Inflammatory macrophage treated with lipopolysaccharide for 4 hours (primary cell): Measurements from ENCODE around the gene AGFG2.
A peak's percentile ranks its signal among the peaks of the same experiment; 100 is the strongest.
"Not testable (repeated sequence)": the region's sequence is repeated elsewhere in the genome, so short reads cannot be mapped to it uniquely, and the experiment has no call there.

Experiments
- DNase-seq: peaks from one replicate; pipeline ENCODE4 v3.0.0-alpha.2; 2020

Gene AGFG2

DNA sequence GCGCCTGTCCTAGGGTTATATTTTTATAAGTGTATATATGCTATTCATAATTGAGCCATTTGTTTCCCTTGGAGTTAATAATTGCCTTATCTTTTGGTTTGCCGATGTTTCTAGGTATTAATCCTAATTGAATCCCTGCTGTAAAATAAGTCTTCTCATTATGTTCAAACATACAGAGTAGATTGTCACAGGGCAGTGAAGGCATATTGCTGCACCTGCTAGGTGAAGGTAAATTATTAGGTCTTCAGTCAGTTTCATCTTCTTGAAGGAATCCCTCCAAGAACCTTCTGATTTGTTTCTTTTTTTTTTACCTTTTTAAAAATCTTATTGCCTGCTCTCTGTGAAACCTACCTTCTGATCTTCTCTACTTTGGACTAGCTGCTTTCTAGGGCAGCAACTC is 17.9 kb upstream of the AGFG2 start:
- DNase-seq = no peak

DNA sequence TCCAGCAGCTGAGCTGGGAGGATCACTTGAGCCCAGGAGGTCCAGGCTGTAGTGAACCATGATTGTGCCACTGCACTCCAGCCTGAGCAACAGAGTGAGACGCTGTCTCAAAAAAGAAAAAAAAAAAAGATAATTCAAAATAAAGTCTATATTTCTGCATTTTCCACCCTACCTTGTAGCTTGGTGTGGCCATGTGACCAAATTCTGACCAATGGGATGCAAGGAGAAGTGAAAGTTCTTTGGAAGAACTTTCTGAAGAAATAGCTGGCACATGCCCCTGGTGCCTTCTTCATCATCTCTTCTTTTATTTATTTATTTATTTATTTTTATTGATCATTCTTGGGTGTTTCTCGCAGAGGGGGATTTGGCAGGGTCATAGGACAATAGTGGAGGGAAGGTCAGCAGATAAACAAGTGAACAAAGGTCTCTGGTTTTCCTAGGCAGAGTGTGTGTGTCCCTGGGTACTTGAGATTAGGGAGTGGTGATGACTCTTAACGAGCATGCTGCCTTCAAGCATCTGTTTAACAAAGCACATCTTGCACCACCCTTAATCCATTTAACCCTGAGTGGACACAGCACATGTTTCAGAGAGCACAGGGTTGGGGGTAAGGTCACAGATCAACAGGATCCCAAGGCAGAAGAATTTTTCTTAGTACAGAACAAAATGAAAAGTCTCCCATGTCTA is 17.0 kb upstream of the AGFG2 start:
- DNase-seq = peak; percentile 72

DNA sequence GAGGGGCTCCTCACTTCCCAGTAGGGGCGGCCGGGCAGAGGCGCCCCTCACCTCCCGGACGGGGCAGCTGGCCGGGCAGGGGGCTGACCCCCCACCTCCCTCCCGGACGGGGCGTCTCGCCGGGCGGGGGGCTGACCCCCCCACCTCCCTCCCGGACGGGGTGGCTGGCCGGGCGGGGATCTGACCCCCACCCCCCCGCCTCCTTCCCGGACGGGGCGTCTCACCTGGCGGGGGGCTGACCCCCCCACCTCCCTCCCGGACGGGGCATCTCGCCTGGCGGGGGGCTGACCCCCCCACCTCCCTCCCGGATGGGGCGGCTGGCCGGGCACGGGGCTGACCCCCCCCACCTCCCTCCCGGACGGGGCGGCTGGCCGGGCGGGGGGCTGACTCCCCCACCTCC is 15.8 kb upstream of the AGFG2 start:
- not testable (repeated sequence) for DNase-seq

DNA sequence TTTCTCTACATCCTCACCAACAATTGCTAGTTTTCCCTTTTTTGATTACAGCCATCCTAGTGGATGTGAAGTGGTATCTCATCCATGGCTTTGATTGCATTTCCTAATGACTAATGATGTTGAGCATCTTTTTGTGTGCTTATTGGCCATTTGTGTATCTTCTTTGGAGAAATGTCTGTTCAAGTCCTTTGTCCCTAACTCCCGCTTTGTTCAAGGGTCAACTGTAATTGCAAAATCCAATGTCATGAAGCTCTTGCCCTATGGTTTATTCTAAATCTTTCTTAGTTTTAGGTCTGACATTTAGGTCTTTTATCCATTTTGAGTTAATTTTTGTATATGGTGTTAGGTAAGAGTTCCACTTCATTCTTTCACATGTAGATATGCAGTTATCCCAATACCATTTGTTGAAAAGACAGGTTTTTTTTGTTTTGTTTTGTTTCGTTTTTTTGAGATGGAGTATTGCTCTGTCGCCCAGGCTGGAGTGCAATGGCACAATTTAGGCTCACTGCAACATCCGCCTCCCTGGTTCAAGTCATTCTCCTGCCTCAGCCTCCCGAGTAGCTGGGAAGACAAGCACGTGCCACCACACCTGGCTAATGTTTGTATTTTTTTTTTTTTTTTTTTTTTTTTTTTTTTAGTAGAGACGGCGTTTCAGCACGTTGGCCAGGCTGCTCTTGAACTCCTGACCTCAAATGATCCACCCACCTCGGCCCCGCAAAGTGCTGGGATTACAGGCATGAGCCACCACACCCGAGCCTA is 10.7 kb upstream of the AGFG2 start:
- DNase-seq = not testable (repeated sequence)

DNA sequence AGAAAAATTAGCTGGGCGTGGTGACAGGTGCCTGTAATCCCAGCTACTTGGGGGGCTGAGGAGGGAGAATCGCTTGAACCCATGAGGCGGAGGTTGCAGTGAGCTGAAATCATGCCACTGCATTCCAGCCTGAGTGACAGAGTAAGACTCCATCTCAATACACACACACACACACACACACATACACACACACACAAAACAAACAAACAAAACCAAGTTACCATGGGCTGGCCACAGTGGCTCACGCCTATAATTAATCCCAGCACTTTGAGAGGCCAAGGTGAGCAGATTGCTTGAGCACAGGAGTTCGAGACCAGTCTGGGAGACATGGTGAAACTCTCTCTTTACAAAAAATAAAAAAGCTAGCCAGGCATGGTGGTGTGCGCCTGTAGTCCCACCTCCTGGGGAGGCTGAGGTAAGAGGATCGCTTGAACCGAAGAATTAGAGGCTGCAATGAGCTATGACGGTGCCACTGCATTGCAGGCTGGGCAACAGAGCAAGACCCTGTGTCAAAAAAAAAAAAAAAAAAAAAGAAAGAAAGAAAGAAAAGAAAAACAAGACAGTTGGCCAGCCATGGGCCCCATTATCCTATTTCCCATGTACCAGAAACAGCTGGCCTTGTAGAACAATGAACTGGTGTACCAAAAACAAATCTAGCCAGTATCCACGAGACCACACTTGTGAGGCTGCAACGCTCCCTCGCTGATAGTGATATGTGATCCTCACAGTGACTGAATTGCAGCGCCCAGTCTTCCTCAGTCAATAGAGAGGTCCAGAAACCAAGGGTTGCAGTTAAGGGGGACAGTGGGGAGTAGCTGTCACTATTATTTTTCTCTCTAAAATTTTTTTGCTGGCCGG is 6.6 kb upstream of the AGFG2 start:
- no peak for DNase-seq

DNA sequence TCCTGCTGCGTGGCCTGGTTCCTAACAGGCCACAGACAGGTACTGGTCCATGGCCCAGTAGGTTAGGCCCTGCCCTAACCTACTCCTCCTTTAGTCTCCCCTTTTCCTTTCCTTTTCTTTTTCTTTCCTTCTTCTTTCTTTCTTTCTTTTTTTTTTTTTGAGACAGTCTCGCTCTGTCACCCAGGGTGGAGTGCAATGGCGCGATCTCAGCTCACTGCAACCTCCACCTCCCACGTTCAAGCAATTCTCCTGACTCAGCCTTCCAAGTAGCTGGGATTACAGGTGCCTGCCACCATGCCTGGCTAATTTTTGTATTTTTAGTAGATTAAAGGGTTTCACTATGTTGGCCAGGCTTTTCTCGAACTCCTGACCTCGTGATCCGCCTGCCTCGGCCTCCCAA is 3.0 kb upstream of the AGFG2 start:
- DNase-seq = not testable (repeated sequence)

DNA sequence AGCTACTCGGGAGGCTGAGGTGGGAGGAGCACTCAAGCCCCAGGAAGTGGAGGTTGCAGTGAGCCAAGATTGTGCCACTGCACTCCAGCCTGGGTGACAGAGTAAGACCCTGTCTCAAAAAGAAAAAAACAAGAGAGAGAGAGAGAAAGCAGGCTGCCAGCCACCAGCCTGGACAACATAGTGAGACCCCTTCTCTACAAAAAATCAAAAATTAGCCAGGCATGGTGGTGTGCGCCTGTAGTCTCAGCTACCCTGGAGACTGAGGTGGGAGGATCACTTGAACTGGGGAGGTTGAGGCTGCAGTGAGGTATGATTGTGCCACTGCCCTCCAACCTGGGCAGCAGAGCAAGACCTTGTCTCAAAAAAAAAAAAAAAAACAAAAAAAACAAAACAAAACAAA is 2.3 kb upstream of the AGFG2 start:
- not testable (repeated sequence) for DNase-seq

DNA sequence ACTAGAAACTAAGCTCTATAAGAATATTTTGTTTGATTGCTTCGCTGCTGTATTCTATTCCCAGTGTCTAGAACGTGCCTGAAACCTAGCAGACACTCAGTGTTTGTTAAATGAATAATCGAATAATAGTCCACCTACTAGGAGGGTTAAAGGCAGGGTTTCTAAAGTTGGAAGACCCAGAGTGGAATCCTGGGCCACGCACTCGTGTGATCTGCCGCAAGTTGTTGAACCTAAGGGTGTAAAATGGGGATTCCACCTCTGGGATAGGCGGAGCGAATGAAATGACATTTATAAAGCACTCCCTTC is 702 bp upstream of the AGFG2 start:
- no peak for DNase-seq

DNA sequence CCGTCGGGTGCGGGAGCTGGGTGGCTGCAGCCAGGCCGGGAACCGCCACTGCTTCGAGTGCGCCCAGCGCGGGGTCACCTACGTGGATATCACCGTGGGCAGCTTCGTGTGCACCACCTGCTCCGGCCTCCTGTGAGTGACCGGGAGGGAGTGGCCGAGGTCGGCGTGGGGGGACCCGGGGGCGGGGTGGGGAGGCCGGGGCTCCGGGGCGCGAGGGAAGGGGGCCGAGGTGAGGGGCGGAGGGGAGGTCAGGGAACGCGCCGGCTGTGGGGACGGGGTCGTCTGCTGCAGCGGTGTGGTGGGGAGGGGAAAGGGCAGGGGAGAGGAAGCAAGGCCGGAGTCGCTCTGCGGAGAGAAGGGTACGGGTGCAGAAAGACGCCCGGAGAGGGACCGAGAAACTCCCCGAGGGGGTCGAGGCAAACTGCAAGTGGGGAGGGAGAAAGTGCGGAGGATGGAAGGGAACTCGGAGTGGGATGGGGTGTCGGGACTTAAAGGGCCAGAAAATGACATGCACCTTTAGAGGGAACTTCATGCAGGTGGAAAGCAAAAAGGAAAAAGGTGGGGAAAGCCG is 518 bp downstream of the AGFG2 start:
- no peak for DNase-seq

DNA sequence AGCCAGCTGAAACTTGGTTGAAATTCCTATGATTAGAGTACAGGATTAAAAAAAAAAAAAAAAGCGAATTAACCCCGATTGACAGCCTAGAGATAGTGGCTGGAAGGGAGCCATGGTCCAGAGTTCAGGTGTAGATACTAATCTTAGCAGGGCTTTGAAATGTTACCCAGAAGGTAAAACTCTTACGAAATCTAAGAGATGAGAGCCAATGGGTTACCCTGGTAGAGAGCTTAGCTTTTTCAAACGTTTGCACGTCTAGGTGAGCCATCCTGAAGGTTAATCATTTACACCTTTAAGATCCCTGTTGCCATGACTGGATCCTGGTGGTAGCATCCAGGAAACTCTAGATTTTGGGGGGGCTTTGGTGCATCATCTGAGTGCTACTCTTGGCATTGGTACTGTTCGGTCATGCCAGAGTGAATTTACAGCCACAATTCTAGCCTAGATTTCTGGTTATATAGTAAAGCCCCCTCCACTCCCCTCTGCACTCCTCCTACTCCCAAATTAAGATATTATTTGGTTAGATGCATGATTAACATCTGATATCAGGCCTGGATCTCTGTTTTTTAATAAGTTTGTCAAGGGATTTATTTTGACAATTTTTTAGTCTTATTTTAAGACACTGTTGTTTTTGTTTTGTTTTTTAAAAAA is 1.2 kb downstream of the AGFG2 start:
- no peak for DNase-seq

DNA sequence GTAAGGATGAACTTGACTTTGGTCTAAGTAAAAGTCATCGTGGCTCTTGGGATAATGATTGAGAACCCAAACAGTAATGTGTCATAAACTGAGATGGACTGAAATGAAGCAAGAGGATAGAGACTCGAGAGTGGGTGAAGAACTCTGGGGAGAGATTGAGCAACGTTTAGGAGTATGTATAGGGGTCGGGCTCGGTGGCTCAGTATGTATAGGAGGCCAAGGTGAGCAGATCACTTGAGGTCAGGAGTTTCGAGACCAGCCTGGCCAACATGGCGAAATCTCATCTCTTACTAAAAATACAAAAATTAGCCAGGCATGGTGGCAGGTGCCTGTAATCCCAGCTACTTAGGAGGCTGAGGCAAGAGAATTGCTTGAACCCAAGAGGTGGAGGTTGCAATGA is 2.3 kb downstream of the AGFG2 start:
- DNase-seq = peak; percentile 36

DNA sequence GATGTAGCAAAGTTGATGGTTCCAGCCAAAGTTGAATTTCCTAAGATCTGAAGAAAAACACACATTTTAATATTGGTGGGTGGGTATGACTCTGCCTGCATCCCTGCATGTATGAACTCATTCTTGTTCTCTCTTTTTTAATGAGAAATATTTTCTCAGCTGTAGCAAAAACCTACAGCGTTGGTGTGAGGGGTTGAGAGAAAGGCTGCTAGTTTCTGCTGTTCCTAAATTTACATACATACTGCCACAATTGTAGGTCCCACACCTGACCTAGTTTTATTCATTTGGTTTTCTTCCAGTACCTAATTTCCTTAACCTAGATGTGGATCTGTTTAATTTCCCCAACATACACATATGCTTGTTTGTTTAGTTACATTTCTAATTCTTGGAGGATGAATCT is 4.6 kb downstream of the AGFG2 start:
- no peak for DNase-seq

DNA sequence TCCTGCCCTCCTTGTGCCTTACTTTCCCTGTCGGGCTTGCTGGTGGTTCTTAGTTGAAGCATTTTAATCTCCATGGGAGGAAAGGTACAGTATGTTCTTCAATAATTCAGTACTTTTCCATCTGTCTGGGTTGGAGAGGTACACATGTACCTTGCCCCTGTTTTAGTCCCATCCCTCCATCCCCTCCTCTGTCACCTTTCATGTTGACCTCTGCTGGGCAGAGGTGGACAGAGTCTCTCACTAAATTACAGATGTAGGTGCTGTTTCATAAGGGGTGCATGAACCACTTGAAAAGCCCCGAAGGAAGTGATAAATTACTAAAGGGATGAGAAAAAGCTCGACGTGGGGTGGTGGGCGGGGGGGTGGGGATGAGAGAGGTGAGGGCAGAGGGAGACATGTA is 5.4 kb downstream of the AGFG2 start:
- DNase-seq = no peak

DNA sequence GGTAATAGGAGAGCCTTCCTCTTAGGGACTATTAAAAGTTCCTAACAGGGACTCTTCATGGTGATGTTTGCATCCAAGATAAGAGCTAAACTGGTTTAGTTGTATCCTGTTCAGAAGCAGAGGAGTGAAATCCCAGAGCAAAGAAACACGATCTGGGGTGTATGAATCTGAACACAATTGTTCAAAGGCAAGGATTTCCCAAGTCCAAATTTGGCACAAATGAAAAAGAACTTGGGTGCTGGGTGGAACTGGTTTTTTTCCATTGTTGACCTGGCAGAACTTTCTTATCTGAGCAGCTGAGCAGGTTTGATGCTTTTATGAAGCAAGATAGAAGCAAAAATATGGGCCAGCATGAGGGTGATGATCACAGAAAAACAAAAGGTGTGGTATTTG is 6.0 kb downstream of the AGFG2 start:
- no peak for DNase-seq

DNA sequence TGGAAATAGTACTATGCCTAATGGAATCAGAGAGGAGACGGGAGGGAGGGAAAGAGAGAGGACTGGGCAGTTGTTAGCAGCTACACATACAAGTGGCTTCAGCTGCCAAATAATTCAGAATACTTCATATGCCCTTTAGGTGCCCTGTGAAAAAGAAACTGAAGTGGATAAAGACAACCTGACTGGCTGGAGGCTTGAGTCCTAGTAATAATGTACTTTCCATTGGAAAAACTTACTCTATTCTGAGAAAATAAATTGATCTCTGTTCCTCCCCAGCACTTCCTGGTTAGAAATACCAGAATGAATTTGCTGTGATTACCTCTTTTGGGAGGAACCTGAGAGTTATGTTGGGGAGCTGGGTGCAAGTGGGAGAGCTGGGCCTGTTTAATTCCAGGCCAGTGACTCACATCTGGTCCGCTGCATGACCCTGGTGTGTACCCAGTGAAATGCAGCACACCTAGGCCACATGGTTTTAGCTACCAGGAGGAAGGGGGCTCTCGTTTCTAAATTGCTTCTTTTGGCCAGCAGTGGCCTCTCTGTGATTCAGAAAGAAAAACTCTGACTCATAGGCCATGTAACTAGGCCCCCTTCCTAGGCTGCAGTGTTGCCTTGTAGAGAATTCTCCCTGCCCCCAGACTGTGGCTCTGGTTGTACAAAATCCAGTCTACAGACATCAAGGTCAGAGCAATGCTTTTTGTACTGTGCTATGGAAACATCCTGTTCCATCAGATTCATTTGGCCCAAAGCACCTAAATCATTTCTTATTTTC is 6.5 kb downstream of the AGFG2 start:
- DNase-seq = peak; percentile 53

DNA sequence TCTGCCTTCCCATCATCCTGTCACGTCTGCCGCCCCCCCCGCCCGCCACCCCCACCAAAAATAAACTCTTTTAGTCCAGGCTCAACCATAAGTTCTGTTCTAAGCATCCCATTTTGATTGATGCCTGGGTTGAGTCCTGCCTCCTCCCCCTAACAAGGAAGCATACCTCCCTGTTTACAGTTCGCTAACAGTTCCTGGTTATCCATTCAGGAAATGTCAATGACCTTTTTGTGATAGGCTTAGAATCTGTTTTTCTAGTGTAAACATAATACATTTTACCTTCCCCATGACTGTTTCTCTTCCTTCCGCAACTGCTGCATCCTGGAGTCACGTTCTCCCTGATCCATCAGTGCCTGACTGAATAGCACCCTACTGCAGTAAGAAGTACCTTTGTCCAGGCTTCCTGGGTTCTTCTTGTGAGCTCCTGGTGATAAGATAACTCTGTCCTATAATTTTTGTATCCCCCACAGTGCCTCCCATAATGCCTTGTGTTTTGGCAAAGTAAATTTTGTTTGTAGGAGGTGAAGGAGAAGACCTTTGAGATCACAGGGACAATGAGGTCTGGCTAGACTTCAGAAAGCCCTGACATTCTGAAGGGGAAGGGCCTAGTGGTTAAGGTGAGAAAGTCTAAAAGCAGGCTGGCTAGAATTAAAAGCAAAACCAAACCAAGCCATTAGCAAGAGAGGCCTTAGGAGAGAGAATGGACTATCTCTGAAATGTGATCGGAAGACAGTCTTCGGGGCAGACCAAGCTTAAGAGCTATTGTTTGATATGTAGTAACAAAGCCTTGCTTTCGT is 7.3 kb downstream of the AGFG2 start:
- DNase-seq = no peak

DNA sequence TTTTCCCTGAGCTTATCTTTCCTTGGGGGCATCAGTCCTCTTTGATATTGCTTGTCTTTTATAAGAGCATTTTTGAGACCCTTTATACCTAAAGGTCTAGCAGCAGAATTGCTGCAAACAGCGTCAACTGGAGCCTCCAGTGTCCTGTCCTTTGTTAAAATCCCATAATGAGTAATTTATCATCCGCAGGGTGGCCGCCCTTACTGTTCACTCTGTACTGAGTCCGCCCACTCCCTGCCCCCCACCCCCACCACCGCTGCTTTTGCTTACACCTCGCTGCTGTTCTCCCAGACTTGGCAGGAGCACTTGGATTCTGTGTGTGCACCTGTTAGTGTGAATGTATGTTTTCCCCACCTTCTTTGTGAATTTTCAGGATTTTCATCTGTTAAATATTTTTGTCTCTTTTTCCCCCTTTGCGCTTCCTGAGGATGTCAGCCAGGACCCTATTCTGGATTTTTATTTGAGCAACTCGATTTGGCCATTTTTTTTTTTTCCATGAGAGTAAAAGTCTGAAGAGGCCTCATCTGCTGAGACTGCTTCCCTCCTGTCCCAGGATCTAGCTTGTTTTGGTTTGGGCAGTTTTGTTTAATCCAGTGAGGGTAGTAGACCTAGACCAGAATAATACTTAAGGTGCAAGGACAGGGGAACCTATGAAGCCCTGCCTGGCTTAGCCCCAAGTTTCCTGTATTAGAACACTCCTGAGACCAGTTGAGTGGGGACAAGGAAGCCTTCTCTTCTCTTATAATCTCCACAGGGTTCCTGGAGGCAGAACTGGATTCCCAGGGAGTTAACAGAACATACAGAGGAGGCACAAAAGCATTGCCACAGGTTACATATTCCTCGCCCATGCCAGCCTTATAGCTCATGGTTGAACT is 8.2 kb downstream of the AGFG2 start:
- no peak for DNase-seq

DNA sequence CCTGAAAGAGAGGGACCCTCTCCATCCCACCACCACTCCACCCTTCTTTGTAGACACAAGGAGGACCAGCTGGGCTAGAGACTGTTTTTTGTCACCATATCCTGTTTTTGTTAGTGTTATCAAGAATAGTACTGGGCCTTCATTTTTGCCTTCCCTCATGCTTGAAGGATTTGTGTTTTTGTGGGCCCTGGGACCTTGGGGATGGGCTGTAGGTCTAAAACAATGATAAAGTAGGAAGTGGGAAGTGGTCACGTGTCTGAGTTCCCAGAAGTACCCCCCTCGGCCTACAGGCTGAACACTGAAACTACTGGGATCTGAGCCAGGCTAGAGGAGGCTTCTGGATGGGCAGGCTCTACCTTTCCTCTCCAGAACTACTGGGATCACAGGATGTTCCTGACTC is 8.9 kb downstream of the AGFG2 start:
- DNase-seq = peak; percentile 18

DNA sequence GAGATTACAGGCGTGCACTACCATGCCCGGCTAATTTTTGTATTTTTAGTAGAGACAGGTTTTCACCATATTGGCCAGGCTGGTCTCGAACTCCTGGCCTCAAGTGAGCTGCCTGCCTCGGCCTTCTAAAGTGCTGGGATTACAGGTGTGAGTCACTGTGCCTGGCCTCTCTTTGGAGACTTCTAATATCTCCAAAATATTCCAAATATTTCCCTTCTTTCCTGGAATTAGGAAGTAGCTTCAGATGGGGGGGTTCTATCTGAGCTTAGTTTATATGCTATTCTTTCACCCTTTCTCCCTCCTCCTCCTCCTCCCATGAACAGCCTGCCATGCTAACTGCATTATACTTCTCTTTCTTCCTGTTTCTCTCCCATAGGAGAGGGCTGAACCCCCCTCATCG is 9.4 kb downstream of the AGFG2 start:
- not testable (repeated sequence) for DNase-seq

DNA sequence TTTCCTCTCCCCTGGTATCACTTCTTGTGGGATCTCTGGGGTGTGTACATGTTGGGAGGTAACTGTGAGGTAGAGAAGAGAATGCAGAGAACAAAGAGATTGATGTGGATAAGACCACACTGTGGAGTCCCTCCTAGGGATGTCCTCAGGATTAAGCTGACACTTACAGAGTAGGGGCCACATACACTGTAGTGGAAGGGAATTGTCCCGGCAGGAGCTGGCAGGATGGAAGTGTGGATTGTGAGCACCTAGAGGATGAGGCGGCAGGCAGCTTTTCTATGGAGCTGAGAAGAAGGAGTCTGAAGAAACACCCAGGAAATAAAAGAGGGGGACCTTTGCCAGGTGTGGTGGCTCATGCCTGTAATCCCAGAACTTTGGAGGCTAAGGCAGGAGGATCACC is 13.5 kb downstream of the AGFG2 start:
- no peak for DNase-seq
